Peyer's patch (tissue), 4 donors: ENCODE results near the gene UBAP2.

Experiments used
- POLR2A ChIP-seq, 2 donors: fragments of 450-650 bp; IDR thresholded peaks; one replicate each; pipeline ENCODE4 v1.5.1; 2017; ENCODE audit warnings: antibody characterized with exemption in 2 of 2, mild to moderate bottlenecking in 2 of 2, moderate library complexity in 2 of 2
- TF ChIP-seq, protein P1 (sequence below), 6 experiments: fragments of 450-650 bp in 4 of 6; fragments of 200-600 bp in 2 of 6; sonication (generic) in 1 of 6; IDR thresholded peaks; one replicate each; pipeline ENCODE4 v1.5.1; 2017 to 2019; ENCODE audit warnings: antibody characterized with exemption in 6 of 6, mild to moderate bottlenecking in 3 of 6, moderate library complexity in 1 of 6

DNA sequence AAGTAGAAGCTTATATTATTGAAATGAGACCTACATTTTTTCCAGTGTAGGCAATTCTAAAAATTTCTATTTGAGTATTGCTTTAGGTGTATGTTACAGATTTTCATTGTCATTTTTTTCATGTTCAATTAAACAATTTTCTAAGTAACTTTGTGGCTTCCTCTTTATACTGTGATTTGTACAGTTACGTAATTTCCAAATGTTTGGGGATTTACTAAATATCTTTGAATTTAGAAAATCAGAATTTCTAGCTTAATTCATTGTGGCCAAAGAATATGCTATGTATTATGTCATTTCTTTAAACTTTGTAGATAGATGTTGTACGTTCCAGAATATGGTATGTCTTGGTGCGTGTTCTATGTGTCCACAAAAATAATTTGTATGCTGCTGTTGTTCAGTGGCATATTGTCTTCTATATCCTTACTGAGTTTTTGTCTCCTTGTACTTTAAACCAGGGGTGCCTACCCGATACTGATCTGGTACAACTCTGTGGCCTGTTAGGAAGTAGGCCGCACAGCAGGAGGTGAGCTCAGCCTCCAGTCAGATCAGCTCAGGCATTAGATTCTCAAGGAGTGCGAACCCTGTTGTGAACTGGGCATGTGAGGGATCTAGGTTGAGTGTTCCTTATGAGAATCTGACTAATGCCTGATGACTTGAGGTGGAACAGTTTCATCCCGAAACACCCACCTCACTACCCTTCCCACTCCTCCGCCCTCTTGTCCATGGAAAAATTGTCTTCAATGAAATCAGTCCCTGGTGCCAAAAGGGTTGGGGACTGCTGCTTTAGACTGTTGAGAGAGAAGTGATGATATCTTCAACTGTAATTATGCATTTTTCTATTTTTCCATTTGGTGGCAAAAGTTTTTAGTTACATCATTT lies 168.2 kb downstream of the UBAP2 start:
- no peak for TF ChIP-seq POLR2A (IDR thresholded peaks at IDR 0.05)
- TF ChIP-seq, protein P1, sequence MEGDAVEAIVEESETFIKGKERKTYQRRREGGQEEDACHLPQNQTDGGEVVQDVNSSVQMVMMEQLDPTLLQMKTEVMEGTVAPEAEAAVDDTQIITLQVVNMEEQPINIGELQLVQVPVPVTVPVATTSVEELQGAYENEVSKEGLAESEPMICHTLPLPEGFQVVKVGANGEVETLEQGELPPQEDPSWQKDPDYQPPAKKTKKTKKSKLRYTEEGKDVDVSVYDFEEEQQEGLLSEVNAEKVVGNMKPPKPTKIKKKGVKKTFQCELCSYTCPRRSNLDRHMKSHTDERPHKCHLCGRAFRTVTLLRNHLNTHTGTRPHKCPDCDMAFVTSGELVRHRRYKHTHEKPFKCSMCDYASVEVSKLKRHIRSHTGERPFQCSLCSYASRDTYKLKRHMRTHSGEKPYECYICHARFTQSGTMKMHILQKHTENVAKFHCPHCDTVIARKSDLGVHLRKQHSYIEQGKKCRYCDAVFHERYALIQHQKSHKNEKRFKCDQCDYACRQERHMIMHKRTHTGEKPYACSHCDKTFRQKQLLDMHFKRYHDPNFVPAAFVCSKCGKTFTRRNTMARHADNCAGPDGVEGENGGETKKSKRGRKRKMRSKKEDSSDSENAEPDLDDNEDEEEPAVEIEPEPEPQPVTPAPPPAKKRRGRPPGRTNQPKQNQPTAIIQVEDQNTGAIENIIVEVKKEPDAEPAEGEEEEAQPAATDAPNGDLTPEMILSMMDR (IDR thresholded peaks at IDR 0.05): no peak
